GM18498 (cell line): ENCODE data around the gene LOC101059915.
A peak's percentile ranks its signal among the peaks of the same experiment; 100 is the strongest.
"Not testable (repeated sequence)": the region's sequence is repeated elsewhere in the genome, so short reads cannot be mapped to it uniquely, and the experiment has no call there.

Source experiments
- ATAC-seq: cut with Tn5 transposase; IDR thresholded peaks from one replicate; pipeline ENCODE4 v1.9.1; 2021; ENCODE audit warnings: mild to moderate bottlenecking, moderate library complexity; ENCODE audit not compliant: unreplicated experiment

LOC101059915 gene

DNA sequence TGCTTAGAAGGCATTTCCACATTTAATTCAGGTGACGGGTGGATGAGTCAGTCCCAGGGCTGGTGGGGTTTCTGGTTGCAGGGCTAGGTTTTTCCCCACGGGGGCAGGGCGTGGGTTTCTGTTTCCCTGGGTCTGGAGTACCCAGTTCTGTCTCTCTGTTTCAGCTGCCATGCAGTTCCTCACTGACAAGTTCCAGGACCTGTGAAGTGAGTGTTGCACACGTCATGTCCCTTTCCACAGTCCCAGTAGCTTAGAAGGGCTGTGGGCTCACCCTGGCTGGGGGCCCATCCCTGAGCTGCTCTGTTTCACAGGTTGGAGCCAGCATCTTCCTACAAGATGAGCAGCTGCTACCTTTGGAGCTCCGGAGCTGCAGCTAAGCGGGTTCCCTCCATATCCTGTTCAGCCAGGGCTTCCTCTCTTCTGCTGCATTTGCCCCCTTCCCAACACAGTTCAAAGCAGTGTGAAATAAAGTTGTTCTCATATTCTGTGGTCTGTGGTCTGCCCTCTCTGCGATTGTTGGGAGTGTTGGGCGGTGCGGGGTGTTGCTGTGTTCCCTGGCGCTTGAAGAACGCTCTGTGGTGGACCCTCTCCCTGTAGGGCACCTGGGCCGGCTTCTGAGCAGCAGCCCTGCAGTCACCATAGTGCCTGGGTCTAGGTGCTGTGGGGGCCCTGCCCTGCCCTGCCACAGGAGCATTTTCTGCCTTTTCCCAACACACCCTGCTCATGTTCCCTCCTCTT lies 3.9 kb downstream of the LOC101059915 start:
- ATAC-seq, result no peak

DNA sequence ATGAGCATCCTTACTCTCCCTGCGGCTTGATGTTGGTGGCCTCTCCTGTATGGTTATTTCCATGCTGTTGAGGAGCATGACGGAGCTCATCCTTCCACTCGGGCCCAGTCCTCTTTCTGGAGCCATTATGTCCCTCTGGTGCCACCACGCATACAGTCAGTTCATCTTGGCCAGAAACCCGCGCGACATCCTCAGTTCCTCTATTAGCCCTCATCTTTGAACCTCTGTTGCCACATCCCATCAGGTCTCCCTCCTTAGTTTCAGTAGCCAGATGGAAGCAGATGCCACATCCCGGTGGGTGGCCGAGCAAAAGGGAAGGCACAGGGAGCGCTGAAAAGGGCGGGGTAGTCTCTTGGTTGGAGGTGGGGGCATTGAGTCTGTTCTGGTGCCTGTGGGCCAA lies 4.6 kb downstream of the LOC101059915 start:
- no peak for ATAC-seq

DNA sequence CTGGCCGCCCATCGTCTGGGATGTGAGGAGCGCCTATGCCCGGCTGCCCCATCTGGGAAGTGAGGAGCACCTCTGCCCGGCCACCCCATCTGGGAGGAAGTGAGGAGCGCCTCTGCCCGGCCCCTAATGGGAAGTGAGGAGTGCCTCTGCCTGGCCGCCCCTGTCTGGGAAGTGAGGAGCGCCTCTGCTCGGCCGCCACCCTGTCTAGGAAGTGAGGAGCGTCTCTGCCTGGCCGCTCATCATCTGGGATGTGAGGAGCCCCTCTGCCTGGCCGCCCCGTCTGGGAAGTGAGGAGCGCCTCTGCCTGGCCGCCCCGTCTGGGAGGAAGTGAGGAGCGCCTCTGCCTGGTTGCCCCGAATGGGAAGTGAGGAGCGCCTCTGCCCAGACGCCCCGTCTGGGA lies 8.3 kb downstream of the LOC101059915 start:
- not testable (repeated sequence) for ATAC-seq

DNA sequence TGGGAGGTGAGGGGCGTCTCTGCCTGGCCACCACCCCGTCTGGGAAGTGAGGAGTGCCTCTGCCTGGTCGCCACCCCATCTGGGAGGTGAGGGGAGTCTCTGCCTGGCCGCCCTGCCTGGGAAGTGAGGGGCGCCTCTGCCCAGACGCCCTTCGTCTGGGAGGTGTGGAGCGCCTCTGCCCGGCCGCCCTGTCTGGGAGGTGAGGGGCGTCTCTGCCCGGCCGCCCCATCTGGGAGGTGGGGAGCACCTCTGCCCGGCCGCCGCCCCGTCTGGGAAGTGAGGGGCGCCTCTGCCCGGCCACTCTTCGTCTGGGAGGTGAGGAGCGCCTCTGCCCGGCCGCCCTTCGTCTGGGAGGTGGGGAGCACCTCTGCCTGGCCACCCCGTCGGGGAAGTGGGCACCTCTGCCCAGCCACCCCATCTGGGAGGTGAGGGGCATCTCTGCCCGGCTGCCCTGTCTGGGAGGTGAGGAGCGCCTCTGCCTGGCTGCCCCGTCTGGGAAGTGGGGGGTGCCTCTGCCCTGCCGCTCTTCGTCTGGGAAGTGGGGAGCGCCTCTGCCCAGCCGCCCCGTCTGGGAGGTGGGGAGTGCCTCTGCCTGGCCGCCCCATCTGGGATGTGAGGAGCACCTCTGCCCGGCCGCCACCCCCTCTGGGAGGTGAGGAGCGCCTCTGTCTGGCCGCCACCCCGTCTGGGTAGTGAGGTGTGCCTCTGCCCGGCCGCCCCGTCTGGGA lies 8.9 kb downstream of the LOC101059915 start:
- ATAC-seq, result not testable (repeated sequence)

DNA sequence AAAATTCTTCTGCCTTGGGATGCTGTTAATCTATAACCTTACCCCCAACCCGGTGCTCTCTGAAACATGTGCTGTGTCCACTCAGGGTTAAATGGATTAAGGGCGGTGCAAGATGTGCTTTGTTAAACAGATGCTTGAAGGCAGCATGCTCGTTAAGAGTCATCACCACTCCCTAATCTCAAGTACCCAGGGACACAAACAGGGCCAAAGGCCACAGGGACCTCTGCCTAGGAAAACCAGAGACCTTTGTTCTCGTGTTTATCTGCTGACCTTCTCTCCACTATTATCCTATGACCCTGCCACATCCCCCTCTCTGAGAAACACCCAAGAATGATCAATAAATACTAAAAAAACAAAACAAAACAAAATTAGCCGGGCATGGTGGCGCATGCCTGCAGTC lies 9.8 kb downstream of the LOC101059915 start:
- ATAC-seq, result not testable (repeated sequence)

DNA sequence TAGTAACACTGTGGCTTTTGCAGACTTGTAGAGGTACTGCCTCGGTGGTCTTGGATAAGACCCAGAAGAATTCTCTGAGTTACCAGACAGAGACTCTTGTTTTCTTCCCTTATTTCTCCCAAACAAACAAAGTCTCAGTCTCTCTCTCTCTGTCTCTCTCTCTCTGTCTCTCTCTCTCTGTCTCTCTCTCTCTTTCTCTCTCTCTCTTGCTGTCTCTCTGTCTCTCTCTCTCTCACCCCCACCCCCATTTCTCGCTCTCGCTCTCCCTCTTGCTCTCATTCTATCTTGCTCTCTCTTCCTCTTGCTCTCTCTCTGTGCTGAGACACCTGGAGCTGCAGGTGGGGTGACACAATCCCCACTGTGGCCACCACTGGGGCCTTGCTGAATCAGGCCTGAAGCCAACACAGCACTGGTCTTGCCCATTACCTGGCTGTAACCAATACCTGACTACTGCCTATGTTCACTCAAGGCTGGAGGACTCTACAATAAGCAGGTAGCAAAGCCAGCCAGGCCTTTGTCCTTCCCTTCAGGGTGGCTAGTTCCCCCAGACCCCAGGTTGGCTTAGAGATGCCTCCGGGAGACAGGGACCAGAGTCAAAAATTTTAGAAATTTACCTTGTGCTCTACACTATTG lies 12.3 kb downstream of the LOC101059915 start:
- ATAC-seq, result no peak

DNA sequence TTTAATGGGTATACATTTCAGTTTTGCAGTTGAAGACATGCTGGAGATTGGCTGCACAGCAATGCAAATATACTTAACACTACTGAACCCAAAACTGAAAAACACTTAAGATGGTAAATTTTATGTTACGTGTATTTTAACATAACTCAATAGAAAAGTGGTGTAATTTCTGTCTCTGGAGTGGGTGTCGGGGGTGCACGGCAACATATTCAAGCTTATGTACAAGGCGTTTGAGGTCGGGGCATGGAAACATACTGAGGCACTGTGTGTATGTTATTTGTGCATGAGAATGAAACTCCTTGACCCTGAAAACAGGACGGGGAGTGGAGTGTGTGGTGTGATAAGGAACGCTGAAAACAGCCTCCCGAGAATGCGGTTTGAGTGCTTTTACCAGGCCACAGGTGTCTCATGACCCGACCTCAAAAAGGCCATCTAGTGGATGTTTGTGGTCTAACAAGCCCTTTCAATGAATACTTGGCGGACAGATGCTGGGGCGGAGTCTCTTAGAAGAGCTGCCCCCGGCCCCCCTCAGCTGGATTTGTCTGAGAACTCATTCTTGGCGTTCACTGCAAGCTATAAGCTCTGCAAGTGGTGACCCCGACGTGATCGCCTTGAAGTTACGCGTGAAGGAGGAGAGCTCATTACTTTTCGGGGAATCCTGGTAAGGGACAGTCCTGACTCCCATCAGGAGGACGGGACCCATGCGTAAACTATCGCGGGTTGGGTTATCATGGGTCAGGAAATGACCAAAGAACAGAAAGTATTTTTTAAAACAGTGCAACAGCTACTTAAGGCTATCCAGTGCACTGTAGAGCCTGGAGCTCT lies 29.5 kb downstream of the LOC101059915 start:
- ATAC-seq, result peak; percentile 82

DNA sequence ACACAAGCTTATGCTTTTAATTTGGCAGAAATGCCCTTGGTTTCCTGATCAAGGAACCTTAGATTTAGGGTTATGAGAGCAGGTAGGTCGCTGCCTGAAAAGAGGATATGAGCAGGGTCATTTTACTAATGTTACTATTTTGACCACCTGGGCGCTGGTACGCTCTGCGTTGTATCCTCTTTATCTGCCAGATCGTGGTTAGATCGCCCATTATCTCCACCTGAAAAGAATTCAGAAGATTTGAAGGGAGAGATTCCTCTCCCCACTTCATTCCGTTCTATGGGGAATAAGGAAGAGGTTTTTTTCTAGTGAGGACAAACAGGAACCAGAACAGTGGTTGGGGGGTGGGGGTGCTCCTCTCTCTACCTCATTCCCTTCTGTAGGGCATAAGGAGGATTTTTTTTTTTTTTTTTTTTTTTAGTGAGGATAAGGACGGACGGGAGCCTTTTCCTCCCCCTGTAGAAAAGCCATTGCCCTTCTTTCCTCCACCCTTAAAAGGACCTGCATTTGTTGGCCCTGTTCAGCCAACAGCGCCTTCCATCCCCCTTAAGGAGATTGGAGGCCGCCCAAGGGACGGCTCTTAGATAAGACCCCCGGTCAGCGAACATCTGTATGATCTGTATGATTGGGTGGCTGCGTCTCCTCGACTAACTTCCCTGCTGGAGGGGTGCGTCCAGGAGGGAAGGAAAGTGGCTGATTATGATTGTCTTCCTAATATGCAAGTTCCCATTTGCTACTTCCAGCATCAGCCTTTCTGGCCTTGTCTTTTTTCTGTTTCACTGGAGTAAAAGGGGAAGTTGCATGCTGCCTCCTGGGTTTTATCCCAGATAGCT lies 30.3 kb downstream of the LOC101059915 start:
- ATAC-seq, result peak; percentile 56

DNA sequence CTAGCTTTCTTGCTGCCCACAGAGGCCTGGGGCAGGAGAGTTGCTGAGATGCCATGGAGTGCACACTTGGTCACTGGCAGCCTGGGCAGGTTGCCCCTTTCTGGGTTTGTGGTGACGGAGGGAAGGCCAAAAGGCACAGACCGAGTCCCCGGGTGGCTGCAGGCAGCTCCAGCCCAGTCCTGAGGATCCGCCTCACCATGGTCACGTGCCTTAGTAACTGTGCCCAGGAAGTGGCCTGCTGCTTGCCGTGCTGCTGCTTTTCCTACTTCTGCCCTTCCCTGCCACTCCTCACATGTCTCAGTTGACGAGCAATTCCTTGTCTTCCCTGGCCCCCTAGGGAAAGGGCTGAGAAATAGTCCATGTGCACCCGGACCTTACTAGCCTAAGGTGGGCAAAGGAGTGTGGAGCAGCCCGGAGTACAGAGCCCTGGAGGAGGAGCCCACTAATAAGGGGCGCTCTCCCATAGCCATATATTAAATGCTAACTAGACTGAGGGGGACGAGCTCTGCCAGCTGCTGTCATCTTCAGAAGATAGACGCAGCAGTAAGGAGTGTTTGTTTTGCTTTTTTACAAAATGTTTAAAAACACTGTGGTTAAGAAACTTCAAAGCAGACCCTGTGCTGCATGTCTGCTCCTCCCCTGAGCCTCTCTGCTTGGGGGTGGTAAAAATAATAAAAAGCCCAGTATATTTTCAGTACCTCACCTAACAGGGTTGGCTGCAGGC lies 31.1 kb downstream of the LOC101059915 start:
- ATAC-seq, result not testable (repeated sequence)

DNA sequence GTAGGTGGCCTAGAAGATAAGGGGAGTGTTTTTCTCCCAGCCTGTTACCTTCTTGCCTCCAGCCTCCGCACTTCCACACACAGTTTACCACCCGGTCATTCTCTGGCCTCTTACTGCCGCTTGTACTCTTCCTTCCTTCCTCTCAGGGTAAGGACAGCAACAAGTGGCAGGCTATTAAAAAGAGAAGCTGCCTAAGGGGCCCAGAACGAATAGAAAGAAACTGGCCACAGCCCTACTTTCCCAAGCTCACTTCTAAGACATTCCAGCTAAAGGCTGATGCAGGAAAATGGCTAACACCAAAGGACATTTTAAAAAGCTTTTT lies 31.6 kb downstream of the LOC101059915 start:
- not testable (repeated sequence) for ATAC-seq

DNA sequence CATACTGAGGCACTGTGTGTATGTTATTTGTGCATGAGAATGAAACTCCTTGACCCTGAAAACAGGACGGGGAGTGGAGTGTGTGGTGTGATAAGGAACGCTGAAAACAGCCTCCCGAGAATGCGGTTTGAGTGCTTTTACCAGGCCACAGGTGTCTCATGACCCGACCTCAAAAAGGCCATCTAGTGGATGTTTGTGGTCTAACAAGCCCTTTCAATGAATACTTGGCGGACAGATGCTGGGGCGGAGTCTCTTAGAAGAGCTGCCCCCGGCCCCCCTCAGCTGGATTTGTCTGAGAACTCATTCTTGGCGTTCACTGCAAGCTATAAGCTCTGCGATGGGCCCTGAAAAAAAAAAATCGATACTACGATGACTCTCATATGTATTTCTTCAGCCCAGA lies 35.5 kb downstream of the LOC101059915 start:
- ATAC-seq, result peak; percentile 56

DNA sequence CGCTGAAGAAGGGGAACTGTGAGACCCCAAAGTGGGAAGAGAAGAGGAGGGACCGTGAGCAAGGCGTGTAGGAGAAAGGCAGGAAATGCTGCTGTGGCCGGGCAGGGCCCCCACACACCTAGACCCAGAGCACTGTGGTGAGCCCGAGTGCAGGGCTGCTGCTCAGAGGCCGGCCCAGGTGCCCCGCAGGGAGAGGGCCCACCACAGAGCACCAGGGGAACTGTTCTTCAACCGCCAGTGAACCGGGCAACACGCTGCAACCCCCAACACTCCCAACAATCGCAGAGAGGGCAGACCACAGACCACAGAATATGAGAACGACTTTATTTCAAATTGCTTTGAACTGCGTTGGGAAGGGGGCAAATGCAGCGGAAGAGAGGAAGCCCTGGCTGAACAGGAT lies 46.7 kb downstream of the LOC101059915 start:
- ATAC-seq, result not testable (repeated sequence)

DNA sequence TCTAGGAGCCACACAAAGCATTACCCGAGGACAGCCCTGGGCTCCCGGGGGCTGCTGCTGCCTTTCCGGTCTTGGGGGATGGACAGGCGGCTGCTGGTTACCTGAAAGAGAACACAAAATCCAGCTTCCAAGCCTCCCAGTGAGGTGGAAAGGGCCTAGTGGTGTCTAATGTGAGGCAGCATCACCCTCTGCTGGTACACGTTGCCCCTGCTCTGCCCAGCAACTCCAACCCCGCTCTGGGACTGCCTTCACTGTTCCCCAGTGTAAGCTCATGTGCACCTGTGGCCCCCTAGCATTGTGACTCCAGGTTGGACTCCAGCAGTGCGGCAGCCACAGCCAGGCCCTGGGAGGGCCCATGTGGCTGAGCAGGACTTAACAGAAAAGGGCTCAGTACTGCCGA lies 48.2 kb downstream of the LOC101059915 start:
- not testable (repeated sequence) for ATAC-seq

DNA sequence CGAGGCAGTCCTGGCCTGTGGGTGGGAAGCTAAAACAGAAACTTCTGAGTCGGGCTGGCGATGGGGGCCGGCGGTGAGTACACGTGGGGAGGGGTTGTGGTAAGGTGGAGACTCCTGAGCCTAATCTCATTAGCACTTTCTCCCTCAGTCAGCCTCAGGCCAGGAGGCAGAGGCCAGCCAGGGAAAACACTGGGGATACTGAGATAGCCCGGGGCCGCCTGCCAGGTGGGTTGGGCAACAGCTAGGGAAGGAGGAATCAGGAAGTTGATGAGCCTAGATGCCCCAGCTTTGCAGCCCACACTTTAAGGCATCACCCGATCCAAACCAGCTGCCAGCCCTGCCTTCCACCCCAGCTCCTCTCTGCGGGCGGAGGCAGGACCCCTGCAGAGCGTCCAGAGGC lies 49.0 kb downstream of the LOC101059915 start:
- ATAC-seq, result not testable (repeated sequence)

DNA sequence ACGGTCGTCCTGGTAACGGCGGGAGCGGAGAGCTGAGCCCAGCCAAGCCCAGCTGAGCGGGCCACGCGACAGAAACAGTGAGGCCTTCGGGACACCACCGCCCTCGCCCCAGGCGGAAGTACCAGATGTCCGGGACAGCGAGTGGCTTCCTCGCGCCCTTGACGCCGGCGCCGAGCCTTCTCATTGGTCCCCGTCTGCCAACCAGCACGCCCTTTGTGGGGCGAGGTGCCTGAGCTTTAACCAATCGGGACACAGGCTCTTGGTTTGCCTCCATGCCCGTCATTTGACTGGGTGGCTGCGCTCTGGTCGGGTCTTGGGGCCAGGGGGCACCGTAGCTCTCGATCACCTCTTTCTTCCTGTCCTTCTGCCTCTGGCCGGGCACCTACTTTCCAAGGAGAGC lies 50.8 kb downstream of the LOC101059915 start, which contains the start of gene CXorf49:
Gene CXorf49, minus strand, starts transcription at position 101 of the 400 bp plus-strand sequence. CDS start 134 bp downstream, outside the sequence.
- not testable (repeated sequence) for ATAC-seq

DNA sequence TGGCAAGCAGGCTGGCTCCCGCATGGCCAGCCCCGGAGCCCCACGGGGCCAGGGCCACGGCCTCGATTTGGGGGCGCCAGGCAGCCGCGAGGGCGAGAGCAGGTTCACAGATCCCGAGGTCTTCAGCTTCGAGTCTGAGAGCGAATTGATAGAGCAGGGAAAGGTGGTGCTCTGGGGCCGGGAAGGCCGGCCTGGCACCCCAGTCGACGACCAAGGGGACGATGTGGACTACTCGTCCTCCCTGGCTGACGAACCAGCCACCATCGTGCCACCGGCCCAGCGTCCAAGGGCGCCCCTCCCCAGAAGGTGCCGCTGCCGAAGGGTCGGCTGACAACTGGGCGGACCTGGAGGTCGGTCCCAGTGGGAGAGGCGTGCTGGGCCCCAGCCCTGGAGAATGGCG lies 51.8 kb downstream of the LOC101059915 start:
- not testable (repeated sequence) for ATAC-seq

DNA sequence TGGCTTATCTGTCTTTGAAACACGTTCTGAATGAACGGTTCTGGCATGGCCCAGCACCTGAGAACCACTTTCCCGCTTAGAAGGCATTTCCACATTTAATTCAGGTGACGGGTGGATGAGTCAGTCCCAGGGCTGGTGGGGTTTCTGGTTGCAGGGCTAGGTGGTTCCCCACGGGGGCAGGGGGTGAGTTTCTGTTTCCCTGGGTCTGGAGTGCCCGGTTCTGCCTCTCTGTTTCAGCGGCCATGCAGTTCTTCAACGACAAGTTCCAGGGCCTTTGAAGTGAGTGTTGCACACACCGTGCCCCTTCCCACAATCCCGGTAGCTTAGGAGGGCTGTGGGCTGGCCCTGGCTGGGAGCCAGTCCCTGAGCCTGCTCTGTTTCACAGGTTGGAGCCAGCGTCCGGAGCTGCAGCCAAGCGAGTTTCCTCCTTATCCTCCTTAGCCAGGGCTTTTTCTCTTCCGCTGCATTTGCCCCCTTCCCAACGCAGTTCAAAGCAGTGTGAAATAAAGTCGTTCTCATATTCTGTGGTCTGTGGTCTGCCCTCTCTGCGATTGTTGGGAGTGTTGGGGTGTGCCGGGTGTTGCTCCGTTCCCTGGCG lies 53.0 kb downstream of the LOC101059915 start:
- ATAC-seq, result not testable (repeated sequence)
